HG03457 (cell line): ENCODE measurements around the gene SLC9B1.

Experiments
- ATAC-seq: cut with Tn5 transposase; IDR thresholded peaks from one replicate; pipeline ENCODE4 v1.9.1; 2021; ENCODE audit warnings: moderate number of reproducible peaks; ENCODE audit not compliant: unreplicated experiment

The SLC9B1 gene

GRCh38 chr4:103019308-103020124 lies at the start of gene SLC9B1:
SLC9B1 (minus strand) TSS chr4:103019705; CDS start chr4:102991711, 27,994 bp downstream.
- ATAC-seq, result peak; percentile 98

- no peak for ATAC-seq
Measured at GRCh38 chr4:103067841-103068547, 48.5 kb upstream of the SLC9B1 start.

- no peak for ATAC-seq
Measured at GRCh38 chr4:103060453-103061148, 41.1 kb upstream of the SLC9B1 start.

GRCh38 chr4:103054030-103054429 lies 34.5 kb upstream of the SLC9B1 start:
- ATAC-seq, result no peak

GRCh38 chr4:103052779-103053178 lies 33.3 kb upstream of the SLC9B1 start:
- ATAC-seq, result no peak

- no peak for ATAC-seq
Measured at GRCh38 chr4:103052145-103052544, 32.6 kb upstream of the SLC9B1 start.

GRCh38 chr4:103050736-103051436 lies 31.4 kb upstream of the SLC9B1 start:
- ATAC-seq, result no peak

GRCh38 chr4:103046416-103047290 lies 27.1 kb upstream of the SLC9B1 start:
- peak; percentile 95 for ATAC-seq

- ATAC-seq, result no peak
Measured at GRCh38 chr4:103044183-103044582, 24.7 kb upstream of the SLC9B1 start.

GRCh38 chr4:103036169-103036568 lies 16.7 kb upstream of the SLC9B1 start:
- ATAC-seq, result no peak

- ATAC-seq, result no peak
Measured at GRCh38 chr4:103032574-103032973, 13.1 kb upstream of the SLC9B1 start.

- no peak for ATAC-seq
Measured at GRCh38 chr4:103030791-103031190, 11.3 kb upstream of the SLC9B1 start.

GRCh38 chr4:103029300-103029699 lies 9.8 kb upstream of the SLC9B1 start:
- ATAC-seq, result no peak

- no peak for ATAC-seq
Measured at GRCh38 chr4:103026868-103027267, 7.4 kb upstream of the SLC9B1 start.

- ATAC-seq, result no peak
Measured at GRCh38 chr4:103024996-103025395, 5.5 kb upstream of the SLC9B1 start.

GRCh38 chr4:103021120-103021519 lies 1.6 kb upstream of the SLC9B1 start:
- no peak for ATAC-seq

- ATAC-seq, result no peak
Measured at GRCh38 chr4:103018391-103019307, 856 bp downstream of the SLC9B1 start.

- no peak for ATAC-seq
Measured at GRCh38 chr4:103012551-103012950, 7.0 kb downstream of the SLC9B1 start.

GRCh38 chr4:103012060-103012459 lies 7.4 kb downstream of the SLC9B1 start:
- no peak for ATAC-seq
